T-helper 2 cell treated with Interferon-gamma antibody and Interleukin-4, amounts not matched to agents 5 μg/mL and 100 μg/mL, for 36 hours (primary cell): Measurements from ENCODE around the gene S100A8.
A peak's percentile ranks its signal among the peaks of the same experiment; 100 is the strongest.
"Not testable (repeated sequence)": the region's sequence is repeated elsewhere in the genome, so short reads cannot be mapped to it uniquely, and the experiment has no call there.

Experiments used
- DNase-seq: peaks from one replicate; pipeline ENCODE4 v3.0.0; 2021; ENCODE audit warnings: low spot score
- H3K27ac Mint-ChIP-seq: one replicate; pipeline ENCODE4 v1.8.0; 2021; ENCODE audit warnings: mild to moderate bottlenecking, mixed read lengths
- H3K27me3 Mint-ChIP-seq: one replicate; pipeline ENCODE4 v1.8.0; 2021; ENCODE audit warnings: low read depth, mixed read lengths
- H3K36me3 Mint-ChIP-seq: one replicate; pipeline ENCODE4 v1.8.0; 2021; ENCODE audit warnings: low read depth, mixed read lengths
- H3K4me1 Mint-ChIP-seq: one replicate; pipeline ENCODE4 v1.8.0; 2021; ENCODE audit warnings: low read depth, mixed read lengths
- H3K4me3 Mint-ChIP-seq: one replicate; pipeline ENCODE4 v1.8.0; 2022; ENCODE audit warnings: mild to moderate bottlenecking, moderate library complexity, mixed read lengths
- H3K9me3 Mint-ChIP-seq: one replicate; pipeline ENCODE4 v1.8.0; 2021; ENCODE audit warnings: mixed read lengths

S100A8 gene

DNA sequence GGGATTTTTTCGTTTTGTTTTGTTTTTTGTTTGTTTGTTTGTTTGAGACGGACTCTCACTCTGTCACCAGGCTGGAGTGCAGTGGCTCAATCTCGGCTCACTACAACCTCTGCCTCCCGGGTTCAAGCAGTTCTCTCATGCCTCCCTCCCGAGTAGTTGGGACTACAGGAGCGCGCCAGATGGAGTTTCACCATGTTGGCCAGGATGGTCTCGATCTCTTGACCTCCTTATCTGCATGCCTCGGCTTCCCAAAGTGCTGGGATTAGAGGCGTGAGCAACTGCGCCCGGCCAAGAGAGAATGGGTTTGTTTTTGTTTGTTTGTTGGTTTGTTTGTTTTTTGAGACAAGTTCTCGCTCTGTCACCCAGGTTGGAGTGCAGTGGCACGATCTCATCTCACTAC lies 43.8 kb downstream of the S100A8 start:
- not testable (repeated sequence) for H3K27me3 Mint-ChIP-seq, H3K27ac Mint-ChIP-seq, H3K4me3 Mint-ChIP-seq, H3K9me3 Mint-ChIP-seq, H3K36me3 Mint-ChIP-seq, DNase-seq
- H3K4me1 Mint-ChIP-seq = peaks cover 13% of the 10 kb centered on the region

DNA sequence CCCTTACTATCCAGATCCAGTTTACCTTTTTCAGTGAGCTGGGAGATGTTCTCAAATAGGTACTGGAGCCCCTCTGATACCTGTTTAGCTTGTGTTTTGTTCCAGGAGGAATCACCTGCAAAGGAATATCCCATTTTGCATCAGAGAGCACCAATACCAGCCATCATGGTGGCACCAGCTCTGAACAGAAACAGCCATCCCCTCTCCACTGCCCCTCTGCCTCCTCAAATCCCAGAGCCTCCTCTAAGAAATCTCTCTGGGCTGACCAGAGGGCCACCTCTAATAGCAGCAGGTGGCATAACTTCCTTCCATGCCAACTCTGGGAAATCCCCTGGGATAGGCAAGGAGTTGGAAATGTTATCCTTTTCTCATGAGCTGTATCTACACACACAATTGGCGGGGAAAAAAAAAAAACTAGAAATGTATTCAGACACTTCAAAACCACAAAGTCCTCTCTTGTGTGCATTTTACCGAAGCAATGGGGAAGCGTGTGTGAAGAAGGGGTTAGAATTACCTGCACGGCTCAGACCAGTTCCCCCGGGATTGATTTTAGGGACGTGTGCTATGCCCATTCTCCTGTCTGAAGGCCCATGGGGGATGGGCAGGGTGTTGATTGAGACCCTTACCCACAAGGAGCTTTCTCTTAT lies 44.7 kb downstream of the S100A8 start:
- no peak overlapping the region for H3K4me3 Mint-ChIP-seq
- peaks cover 13% of the 10 kb centered on the region for H3K4me1 Mint-ChIP-seq
- H3K36me3 Mint-ChIP-seq = no peaks in the 10 kb centered on the region
- H3K9me3 Mint-ChIP-seq = no peaks in the 10 kb centered on the region
- H3K27me3 Mint-ChIP-seq = peaks cover 9% of the 10 kb centered on the region
- no peak for DNase-seq
- H3K27ac Mint-ChIP-seq = no peak overlapping the region

DNA sequence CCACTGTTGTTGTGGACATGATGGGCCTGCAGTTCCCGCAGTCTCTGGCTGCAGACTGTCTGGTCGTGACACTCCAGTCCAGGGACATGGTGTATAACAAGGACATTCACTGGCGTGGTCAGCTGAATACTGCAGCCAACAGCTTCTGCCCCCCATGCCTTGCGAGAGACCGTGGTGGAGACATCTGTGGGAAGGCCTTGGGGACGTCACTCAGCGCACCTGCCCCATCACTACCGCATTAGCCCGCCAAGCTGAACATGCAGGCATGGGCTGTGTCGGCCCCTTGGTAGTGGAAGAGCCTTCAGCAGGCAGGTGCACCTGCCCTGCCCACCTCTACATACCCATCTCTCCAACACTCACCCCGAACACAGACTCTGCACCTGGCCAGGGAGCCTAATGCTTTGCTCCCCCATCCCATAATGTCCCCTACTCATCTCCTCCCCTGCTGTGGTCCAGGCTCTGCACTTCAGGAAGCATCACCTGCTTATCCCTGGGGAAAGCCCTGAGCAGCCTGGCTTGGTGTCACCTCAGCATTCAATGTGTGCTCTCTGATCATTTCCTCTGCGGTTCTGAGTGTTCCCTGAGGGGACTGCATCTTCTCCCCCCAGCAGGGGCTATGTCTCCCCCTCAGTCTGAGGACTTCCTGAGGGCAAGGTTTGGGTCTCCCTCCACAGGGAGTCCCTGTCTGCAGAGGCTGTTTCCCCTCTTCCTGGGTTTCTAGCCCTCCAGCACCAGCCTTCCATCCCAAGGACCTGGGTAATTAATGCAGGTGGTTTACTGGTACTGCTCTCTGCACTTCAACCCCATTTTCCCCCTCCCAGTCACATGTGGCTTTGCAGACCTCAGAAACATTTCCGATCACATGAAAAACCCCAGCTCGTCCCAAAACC lies 45.4 kb downstream of the S100A8 start:
- Mint-ChIP-seq H3K9me3 (no peaks in the 10 kb centered on the region), H3K27me3 (peaks cover 12% of the 10 kb centered on the region), H3K27ac (no peak overlapping the region), H3K4me3 (no peak overlapping the region), H3K4me1 (peaks cover 13% of the 10 kb centered on the region), H3K36me3 (no peaks in the 10 kb centered on the region)
- DNase-seq = peak; percentile 3

DNA sequence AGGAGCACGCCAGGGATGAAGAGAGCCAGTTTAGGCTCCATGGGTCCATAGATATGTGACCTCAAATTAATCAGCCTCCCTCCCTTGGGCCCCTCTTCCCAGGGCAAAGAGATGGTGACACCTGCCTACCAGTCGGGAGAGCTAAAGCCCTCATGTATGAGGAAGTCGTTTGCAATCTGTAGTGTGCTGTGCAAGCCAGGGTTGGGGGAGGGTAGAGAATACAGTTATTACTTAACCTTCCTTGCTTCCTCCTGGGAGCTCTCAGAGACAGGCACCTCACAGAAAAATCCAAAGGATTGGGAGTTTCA lies 46.2 kb downstream of the S100A8 start:
- no peak for DNase-seq
- H3K27ac Mint-ChIP-seq = no peak overlapping the region
- H3K27me3 Mint-ChIP-seq = peaks cover 10% of the 10 kb centered on the region
- no peaks in the 10 kb centered on the region for H3K36me3 Mint-ChIP-seq
- no peaks in the 10 kb centered on the region for H3K9me3 Mint-ChIP-seq
- H3K4me1 Mint-ChIP-seq = peaks cover 19% of the 10 kb centered on the region
- no peak overlapping the region for H3K4me3 Mint-ChIP-seq

DNA sequence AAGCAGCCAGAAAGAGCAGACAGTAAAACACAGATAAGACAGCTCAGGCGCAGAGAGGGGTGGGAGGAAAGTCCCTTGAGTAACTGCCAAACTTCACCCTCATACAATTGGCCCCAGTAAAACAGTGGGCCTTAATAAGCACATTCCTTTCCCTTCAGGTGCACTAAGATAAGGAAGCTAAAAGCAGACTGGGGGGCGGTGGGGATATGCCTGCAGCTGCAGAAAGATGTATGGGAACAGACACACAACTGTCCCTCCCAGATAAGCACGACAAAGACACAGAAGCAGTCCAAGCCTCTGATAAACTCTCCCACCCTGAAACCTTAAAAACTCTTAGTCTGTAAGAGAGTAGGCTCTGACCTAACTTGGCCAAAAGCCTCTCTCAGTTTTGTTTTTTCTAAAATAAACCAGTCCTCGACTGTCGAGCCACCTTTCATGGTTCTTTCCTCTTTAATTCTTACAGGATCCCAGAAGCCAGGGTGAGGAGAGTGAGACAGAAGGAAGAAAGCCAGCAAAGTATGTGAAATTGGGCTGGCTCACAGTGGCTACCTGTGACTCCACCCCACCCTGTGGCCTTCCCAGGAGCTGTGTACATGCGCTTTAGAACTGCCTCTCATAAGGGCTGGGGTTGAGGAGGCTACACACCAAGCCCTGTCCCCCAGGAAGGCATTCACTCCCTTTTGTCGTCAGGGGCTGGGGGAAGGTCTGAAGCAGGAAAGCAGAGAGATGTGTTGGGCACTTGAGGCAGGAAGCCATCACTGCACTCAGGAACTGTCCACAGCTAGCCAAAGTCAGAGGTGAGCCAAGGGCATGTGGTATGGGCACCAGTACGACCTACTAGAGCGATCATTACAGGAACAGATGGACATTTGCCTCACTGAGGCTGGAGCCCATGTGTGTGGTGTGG lies 46.8 kb downstream of the S100A8 start:
- Mint-ChIP-seq H3K27ac (no peak overlapping the region), H3K4me3 (no peak overlapping the region), H3K36me3 (no peaks in the 10 kb centered on the region), H3K9me3 (no peaks in the 10 kb centered on the region), H3K27me3 (peaks cover 10% of the 10 kb centered on the region), H3K4me1 (peaks cover 19% of the 10 kb centered on the region)
- peak; percentile 3 for DNase-seq

DNA sequence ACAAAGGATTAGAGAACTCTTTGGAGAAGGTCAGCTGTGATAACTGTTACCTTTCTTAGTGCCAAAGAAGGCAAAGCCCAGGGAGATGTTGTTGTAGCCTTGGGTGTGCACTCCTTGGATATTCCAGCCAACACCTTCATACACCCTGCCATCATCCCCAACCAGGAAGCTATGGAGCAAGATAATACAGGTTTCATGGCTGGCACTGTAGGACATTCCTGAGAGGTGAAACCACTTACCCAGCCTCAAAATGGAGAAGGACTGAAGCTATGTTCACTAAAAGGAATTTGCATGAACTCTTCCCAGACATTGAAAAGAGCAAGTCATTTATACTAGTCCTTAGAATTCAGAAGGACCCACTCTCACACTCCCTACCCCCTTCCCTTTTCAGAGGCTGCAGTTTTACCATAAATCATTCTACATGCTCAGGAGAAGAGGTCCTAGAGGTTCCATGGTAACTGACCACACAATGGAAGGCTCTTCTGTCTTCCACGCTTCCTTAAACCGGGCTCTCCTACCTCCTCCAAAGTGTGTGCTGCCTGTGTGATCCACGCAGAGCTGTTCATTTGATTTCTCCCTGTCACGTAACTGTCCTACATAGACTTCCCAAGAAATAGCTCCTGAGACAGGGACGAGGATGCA lies 47.7 kb downstream of the S100A8 start:
- Mint-ChIP-seq H3K36me3 (no peaks in the 10 kb centered on the region), H3K4me1 (peaks cover 19% of the 10 kb centered on the region)

DNA sequence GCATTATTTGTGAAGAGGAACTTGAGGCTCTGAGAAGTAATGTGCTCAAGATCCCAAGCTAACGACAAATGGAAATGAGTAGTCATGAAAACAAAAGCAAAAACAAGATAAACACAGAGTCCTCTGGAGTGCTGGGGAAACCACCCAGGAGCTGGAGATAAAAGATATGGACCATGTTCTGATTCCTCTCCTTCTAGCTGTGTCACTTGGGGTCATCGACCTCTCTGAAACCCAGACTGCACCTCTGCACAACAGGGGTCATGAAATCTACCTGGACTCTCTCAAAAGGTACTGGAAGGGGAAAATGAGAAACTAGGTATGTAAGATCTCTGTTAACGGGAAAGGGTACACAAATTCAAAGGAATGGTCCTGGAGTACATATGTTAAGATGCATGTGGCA lies 48.7 kb downstream of the S100A8 start:
- Mint-ChIP-seq H3K27me3 (peaks cover 17% of the 10 kb centered on the region), H3K4me1 (peaks cover 19% of the 10 kb centered on the region)

More for the DNA sequence above, 47.7 kb downstream of the S100A8 start:
- Mint-ChIP-seq H3K4me3 (no peak overlapping the region), H3K27ac (no peak overlapping the region), H3K9me3 (no peaks in the 10 kb centered on the region), H3K27me3 (peaks cover 17% of the 10 kb centered on the region)
- DNase-seq = peak; percentile 2

DNA sequence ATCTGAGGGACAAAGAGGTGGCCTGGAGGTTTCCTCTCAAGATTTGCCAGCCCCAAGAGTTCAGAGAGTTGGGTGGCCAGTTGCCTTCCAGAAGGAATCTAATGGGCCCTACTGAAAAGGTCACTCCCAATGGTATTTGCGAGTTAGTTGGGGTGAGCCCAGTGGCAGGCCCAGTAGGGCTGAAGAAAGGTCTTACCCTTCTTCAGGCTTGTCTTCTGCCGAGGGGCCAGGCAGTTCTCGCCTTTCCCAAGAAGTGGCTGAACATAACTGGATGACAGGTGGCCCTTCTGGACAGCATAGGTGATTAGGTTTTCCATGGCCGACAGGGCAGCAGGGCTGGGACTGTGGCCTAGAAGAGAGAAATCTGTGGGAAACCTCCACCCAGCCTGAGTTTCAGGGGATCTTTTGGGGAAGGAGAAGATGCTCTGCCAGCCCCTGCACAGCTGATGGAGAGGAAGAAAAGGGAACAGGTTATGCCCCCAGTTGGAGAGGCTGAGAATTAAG lies 49.4 kb downstream of the S100A8 start:
- DNase-seq = no peak
- Mint-ChIP-seq H3K4me1 (peaks cover 19% of the 10 kb centered on the region), H3K27ac (no peak overlapping the region), H3K27me3 (peaks cover 17% of the 10 kb centered on the region), H3K4me3 (no peak overlapping the region), H3K9me3 (no peaks in the 10 kb centered on the region), H3K36me3 (no peaks in the 10 kb centered on the region)

More for the DNA sequence above, 48.7 kb downstream of the S100A8 start:
- no peak for DNase-seq
- Mint-ChIP-seq H3K27ac (no peak overlapping the region), H3K9me3 (no peaks in the 10 kb centered on the region), H3K36me3 (no peaks in the 10 kb centered on the region), H3K4me3 (no peak overlapping the region)

DNA sequence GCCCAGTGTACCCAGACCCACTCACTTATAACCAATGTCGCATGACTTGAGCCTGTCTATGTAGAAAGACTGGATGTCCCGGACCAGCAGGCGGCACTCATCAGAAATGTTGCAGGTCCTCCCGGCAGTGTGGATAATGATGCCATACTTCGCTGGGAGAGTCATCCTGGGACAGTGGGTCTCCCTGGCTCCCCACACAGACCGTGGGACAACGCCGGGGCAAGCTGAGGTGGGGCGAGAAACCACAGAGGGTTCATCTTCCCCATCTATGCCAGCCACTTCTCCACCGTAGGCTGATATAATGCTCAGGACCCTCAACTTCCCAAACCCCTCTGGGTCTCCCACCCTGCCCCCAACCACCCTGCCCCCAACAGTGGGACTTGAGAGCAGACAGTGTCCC lies 50.5 kb downstream of the S100A8 start:
- H3K9me3 Mint-ChIP-seq = no peaks in the 10 kb centered on the region
- no peaks in the 10 kb centered on the region for H3K36me3 Mint-ChIP-seq
- no peak overlapping the region for H3K27ac Mint-ChIP-seq
- DNase-seq = no peak
- peaks cover 13% of the 10 kb centered on the region for H3K4me1 Mint-ChIP-seq
- peaks cover 12% of the 10 kb centered on the region for H3K27me3 Mint-ChIP-seq
- H3K4me3 Mint-ChIP-seq = no peak overlapping the region
